ENCODE measurements around the gene VPS13A.

DNA sequence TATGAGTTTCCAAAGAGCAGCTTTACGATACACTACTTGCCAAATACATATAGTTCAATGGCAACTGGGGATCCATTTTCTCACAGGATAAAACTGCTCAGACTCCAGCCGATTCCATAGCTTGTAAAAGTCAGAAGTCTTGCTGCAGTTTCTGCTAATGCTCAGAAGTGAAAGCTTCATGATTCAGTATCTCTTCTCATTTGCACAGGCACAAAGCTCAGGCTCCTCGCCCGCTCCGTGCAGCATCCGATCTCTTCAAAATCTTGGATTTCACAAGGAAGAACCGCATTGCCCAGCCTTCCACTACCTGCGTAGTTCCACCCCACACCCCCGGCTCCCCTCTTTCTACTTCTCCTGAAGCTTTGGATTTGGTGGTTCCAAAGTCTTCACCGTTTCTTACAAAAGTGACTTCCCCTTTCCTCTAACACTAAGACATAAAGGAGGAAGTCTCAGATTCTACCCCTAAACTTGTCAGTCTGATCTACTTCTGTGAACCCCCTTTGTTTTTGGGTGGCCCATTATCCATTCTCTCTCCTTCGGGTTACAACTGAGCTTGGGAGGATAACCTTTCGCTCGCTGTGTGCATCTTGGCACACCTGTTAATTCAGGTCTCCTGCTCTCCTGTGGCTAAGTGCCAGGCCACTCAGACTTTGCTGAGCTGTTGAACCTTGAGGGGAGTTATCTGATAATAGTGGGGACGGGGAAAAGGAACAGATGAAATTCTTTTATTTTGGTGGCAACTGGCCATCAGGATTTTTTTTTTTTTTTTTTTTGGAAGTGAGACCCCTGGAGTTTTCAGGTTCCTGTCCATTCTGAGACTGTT is 276.7 kb downstream of the VPS13A start:
- TF ChIP-seq, protein P1, sequence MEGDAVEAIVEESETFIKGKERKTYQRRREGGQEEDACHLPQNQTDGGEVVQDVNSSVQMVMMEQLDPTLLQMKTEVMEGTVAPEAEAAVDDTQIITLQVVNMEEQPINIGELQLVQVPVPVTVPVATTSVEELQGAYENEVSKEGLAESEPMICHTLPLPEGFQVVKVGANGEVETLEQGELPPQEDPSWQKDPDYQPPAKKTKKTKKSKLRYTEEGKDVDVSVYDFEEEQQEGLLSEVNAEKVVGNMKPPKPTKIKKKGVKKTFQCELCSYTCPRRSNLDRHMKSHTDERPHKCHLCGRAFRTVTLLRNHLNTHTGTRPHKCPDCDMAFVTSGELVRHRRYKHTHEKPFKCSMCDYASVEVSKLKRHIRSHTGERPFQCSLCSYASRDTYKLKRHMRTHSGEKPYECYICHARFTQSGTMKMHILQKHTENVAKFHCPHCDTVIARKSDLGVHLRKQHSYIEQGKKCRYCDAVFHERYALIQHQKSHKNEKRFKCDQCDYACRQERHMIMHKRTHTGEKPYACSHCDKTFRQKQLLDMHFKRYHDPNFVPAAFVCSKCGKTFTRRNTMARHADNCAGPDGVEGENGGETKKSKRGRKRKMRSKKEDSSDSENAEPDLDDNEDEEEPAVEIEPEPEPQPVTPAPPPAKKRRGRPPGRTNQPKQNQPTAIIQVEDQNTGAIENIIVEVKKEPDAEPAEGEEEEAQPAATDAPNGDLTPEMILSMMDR (IDR thresholded peaks at IDR 0.05): no peak
- TF ChIP-seq EP300 (IDR thresholded peaks at IDR 0.05): no peak

All from tibial nerve (tissue), 4 donors.